HUES64 (cell line): Measurements from ENCODE around the gene DUSP1.

Source experiments
- H3K27ac ChIP-seq: 2 replicates; pipeline ENCODE4 v1.7.0; 2013; ENCODE audit warnings: low read depth, low read length, inconsistent platforms
- H3K27me3 ChIP-seq: 2 replicates; pipeline ENCODE4 v1.6.1; 2013; ENCODE audit warnings: mild to moderate bottlenecking, low read length; ENCODE audit not compliant: insufficient read depth
- H3K36me3 ChIP-seq: 2 replicates; pipeline ENCODE4 v1.6.1; 2013; ENCODE audit warnings: mild to moderate bottlenecking, low read length; ENCODE audit not compliant: insufficient read depth
- H3K4me1 ChIP-seq: 2 replicates; pipeline ENCODE4 v1.6.1; 2013; ENCODE audit warnings: mild to moderate bottlenecking, low read length, moderate library complexity; ENCODE audit not compliant: insufficient read depth
- H3K4me3 ChIP-seq: 2 replicates; pipeline ENCODE4 v1.5.1; 2013; ENCODE audit warnings: mild to moderate bottlenecking, low read length, moderate library complexity
- H3K9ac ChIP-seq: 2 replicates; pipeline ENCODE4 v1.6.1; 2013; ENCODE audit warnings: mild to moderate bottlenecking, low read depth, low read length
- H3K9me3 ChIP-seq: 2 replicates; pipeline ENCODE4 v1.6.1; 2013; ENCODE audit warnings: low read depth, low read length; ENCODE audit not compliant: insufficient read depth
- WGBS: fragments of 150-250, 120-280 bp; methylation state at CpG from one replicate; pipeline ENCODE4 v1.1.7; 2013; ENCODE audit warnings: missing lambda C conversion rate; 5-methylcytosine and 5-hydroxymethylcytosine counted together

The DUSP1 gene

DNA sequence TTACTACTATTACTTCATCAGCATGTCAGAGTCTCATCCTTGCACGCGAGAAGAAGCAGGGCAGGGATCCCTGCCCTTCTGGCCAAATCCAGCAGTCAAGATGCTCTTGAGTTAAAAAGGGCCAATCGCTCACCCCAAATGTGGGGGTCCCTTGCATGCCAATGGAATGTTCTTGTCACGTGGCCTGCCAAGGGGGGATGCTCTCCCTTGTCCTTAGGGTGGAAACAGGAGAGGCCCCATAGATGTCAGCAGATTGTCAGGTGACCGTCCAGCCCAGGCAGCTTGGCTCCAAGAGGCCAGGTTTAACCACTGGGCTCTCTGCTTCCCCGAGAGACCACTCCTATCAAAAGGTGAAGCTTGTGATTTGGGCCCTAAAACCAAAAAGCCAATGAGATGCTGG, 25.3 kb upstream of the DUSP1 start:
- Histone ChIP-seq H3K27ac (no peak overlapping the region), H3K9ac (no peak overlapping the region), H3K9me3 (no peaks in the 10 kb centered on the region), H3K27me3 (no peaks in the 10 kb centered on the region), H3K36me3 (no peaks in the 10 kb centered on the region), H3K4me1 (no peaks in the 10 kb centered on the region), H3K4me3 (no peak overlapping the region)
- 94% methylated on average over 6 of the region's 6 CpGs for WGBS

DNA sequence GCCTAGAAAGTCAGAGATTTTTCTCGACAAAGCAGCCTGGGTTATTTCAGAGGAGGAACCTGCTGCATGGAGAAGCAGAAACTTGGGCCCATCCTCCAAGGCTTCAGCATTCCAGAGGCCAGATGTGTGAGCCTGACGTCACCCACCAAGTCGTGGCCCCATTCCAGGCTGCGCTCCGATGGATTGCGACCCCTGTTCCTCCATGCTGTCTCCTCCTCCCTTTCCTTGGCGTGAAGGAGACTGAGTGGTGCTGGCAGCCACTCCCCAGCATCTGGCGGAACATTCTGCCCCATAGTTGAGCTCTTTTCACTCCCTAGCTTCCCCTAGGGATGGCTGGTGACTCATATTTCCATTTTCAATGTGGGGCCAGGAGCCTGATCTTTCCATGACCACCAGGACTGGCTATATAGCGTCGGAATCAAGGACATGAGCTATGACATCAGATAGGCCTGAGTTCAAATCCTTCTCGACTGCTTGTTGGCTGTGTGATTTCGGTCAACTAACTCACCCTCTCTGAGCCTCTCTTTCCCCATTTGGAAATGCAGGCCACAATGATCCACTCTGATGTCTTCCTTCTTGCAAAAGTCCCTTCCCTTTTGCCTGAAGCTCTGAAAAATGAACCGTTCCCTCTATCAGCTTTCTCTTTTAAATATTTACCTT, 24.5 kb upstream of the DUSP1 start:
- Histone ChIP-seq H3K4me1 (no peaks in the 10 kb centered on the region), H3K27ac (no peak overlapping the region), H3K27me3 (no peaks in the 10 kb centered on the region), H3K36me3 (no peaks in the 10 kb centered on the region), H3K9ac (no peak overlapping the region), H3K9me3 (no peaks in the 10 kb centered on the region), H3K4me3 (no peak overlapping the region)
- WGBS: 79% methylated on average over 13 of the region's 13 CpGs

DNA sequence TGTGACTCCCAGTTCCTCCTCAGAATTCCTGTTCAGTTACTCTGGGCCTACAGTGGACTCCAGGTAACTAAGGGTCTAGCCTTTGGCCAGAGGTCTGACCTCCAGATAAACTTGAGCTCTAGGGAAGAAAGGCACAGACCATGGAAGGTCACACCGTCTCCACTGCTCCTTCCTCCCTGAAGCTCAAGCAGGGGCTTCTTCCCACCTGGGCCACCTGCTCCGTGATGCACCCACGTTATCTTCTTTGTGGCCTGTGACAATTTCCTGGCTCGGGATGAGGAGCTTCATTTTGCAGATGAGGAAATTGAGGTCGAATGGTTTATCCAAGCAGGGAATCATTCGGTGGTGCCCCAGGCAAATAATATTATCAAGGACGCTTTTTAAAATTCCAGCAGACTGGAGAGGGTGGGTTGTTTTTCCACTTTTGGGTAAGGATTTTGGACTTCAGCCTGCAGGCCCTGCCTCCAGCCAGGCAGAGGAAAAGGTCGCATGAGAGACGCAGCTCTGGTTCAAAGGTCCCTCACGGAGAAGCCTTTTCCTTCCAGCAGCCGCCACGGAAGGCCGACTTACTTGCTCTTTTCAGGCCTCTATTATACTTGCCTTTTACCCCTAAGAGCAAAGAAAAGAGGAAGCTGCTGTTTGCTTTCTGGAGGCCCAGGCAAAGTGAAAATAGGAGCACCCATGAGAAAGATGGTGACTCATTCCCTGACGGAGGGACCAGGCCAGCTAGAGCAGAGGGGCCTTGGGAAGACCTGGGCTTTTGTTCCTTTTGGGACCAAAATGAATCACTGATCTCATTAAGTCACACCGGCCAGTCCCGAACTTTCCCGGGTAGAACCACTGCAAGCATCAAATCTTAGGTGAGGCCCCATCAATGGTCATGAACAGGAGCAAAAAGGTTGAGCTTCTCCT, 22.8 kb upstream of the DUSP1 start:
- no peaks in the 10 kb centered on the region for H3K27me3 ChIP-seq
- WGBS: 94% methylated on average over 17 of the region's 17 CpGs
- H3K9ac ChIP-seq: no peak overlapping the region
- H3K36me3 ChIP-seq: no peaks in the 10 kb centered on the region
- no peaks in the 10 kb centered on the region for H3K9me3 ChIP-seq
- peaks cover 9% of the 10 kb centered on the region for H3K4me1 ChIP-seq
- H3K27ac ChIP-seq: no peak overlapping the region
- H3K4me3 ChIP-seq: no peak overlapping the region

DNA sequence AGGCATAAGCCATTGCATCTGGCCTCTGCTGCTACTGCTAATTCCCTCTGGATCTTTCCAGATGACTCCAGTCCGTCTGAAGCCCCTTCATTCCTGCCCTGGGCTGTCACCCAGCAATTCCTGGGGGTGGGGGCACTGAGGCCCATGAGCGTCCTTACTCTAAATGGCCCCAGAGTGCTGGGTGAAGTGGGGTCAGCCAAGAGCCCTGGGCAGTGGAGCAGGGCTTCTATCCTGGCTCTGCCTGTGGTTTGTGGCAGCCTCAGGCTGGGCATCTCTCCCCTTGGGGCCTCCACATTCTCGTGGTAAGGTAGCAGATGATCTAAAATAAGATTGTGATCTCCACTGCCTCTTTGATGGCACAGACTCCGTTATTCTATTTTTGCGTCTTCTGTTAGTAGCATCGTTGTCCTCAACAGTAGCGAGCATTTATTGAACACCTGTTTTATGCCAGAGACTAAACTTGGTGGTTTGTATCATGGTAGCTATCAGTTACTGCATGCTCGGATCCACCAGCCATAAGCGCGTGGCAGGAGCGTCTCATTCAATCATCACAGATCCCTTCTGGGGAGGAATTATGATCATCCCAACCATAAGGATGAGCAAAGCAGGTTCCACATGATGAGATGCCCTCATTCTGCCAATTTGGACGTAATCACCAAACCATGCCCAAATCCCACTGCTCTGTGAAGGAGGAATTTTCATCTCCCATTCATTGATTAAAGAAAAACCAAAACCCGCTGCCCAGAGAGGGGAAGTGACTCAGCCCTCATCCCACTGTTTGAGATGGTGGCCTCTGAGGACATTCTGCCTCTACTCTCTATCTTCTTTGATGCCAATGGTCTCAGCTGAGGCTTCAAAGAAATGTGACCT, 21.9 kb upstream of the DUSP1 start:
- WGBS: 92% methylated on average over 13 of the region's 13 CpGs
- Histone ChIP-seq H3K36me3 (no peaks in the 10 kb centered on the region), H3K9me3 (no peaks in the 10 kb centered on the region), H3K9ac (no peak overlapping the region), H3K4me3 (no peak overlapping the region), H3K4me1 (peaks cover 10% of the 10 kb centered on the region), H3K27me3 (no peaks in the 10 kb centered on the region), H3K27ac (no peak overlapping the region)

DNA sequence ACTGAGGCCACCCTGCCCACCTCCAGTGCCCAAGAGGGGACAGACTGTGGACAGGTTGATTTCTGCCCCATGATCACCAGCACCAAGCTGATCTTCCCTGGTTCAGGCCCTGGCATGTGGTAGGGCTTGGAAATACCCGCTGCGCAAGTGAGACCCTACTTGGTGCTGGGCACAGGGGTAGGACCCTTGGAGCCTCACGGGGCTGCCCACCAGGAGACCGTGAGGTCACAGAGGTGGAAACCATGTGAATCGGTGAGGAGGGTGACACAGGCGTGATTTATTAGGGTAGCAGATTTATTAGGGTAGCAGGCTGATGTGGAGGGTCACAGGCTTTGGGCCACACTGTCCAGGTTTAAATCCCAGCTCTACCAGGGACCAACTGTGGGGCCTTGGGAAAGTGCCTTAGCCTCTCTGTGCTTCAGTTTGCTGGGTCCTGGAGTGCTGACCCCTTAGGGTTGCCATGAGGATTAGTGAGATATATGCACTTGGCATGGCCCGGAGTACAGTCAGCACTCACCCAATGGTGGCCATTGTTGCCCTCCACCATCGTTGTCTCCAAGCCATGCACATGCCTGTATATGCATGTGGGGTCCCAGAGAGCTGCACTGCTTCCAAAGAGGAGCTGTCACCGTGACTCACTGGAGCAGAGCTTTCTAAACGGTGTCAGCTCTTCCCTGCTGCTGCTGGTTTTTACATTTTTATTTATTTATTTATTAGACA, 20.9 kb upstream of the DUSP1 start:
- Histone ChIP-seq H3K4me1 (peaks cover 10% of the 10 kb centered on the region), H3K27ac (no peak overlapping the region), H3K9ac (no peak overlapping the region), H3K9me3 (no peaks in the 10 kb centered on the region), H3K4me3 (no peak overlapping the region), H3K27me3 (no peaks in the 10 kb centered on the region), H3K36me3 (no peaks in the 10 kb centered on the region)
- 94% methylated on average over 10 of the region's 10 CpGs for WGBS

DNA sequence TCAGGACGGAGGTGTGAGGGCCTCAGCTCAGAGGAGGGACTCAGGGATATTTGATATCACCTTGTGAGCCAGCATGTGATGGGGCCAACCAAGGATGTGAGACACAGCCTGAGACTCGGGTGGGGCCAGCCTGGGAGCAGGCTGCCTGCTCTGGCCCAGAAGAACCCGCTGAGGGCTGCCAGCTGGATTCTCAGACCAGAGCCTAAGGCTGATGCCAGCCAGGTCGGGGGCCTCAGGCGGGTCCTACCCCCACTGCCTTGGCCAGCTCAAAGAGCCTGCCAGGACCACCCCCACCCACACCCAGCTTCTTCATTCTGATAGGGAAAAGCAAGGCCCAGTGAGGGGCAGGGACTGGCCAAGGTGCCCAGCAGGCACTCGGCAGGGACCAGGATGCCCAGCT, 20.3 kb upstream of the DUSP1 start:
- peaks cover 10% of the 10 kb centered on the region for H3K4me1 ChIP-seq
- H3K4me3 ChIP-seq: no peak overlapping the region
- no peak overlapping the region for H3K9ac ChIP-seq
- H3K9me3 ChIP-seq: no peaks in the 10 kb centered on the region
- no peaks in the 10 kb centered on the region for H3K27me3 ChIP-seq
- H3K27ac ChIP-seq: no peak overlapping the region
- H3K36me3 ChIP-seq: no peaks in the 10 kb centered on the region
- WGBS: 91% methylated on average over 6 of the region's 6 CpGs

DNA sequence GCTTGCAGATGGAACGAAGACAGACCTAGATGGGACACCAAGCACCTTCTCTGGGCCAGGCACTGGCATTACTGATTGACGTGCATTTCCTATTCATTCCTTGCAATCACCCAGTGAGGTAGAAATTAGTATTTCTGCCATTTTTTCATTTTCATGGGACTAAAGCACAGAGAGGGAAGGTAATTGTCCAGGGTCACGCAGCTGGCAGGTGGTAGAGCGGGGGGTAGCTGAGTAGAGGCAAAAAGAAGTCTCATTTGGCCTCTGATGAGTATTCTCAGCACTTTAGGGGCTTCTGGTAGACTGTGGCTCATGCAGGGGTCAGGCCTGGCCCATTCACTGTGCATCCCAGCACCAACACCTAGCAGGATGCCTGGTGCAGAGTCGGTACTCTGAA, 19.5 kb upstream of the DUSP1 start:
- Histone ChIP-seq H3K4me1 (peaks cover 10% of the 10 kb centered on the region), H3K9ac (no peak overlapping the region), H3K9me3 (no peaks in the 10 kb centered on the region), H3K27me3 (no peaks in the 10 kb centered on the region), H3K27ac (no peak overlapping the region), H3K4me3 (no peak overlapping the region), H3K36me3 (no peaks in the 10 kb centered on the region)
- 89% methylated on average over 5 of the region's 5 CpGs for WGBS

DNA sequence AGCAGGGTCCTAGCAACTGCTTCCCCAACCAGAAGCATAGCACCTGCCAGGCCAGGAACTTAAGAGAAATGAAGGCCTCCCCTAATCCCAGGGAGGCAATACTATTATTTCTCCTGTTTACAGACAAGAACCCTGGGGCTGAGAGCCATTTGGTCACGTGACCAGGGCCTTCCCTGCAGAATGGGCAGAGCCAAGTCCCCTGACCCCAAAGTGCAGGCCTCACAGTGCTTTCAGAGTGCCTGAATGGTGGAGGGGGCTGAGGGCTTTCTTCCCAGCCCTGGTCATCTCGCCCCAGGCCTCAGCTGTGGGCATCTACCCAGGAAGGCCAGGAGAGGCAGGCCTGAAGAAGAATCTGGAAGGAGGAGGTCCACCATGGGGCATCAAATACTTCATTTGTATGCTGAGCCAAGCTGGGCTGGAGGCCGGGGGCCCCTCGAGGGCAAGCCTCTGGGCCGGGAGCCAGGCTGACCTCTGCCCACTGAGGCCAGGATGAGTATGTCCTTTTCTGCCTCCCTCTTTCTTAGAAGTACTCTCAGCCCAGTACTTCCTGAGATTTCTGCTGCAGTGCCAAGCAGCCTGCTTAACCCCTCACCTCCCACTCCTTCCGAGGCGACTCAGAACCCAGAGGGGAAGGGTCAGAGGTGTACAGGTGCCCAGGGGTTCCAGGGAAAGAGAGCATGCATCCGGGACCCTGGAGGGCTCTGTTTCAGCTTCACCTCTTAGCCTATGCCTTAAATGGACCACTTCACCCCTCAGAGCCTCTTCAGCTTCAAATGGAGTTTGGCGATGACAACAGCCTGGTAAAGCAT, 18.9 kb upstream of the DUSP1 start:
- H3K27me3 ChIP-seq: no peaks in the 10 kb centered on the region
- H3K36me3 ChIP-seq: no peaks in the 10 kb centered on the region
- H3K4me3 ChIP-seq: no peak overlapping the region
- WGBS: 88% methylated on average over 9 of the region's 9 CpGs
- H3K9me3 ChIP-seq: no peaks in the 10 kb centered on the region
- no peak overlapping the region for H3K9ac ChIP-seq
- peak overlapping the region; percentile 43; the same call in 1 of the 2 replicates for H3K27ac ChIP-seq
- peaks cover 10% of the 10 kb centered on the region for H3K4me1 ChIP-seq

DNA sequence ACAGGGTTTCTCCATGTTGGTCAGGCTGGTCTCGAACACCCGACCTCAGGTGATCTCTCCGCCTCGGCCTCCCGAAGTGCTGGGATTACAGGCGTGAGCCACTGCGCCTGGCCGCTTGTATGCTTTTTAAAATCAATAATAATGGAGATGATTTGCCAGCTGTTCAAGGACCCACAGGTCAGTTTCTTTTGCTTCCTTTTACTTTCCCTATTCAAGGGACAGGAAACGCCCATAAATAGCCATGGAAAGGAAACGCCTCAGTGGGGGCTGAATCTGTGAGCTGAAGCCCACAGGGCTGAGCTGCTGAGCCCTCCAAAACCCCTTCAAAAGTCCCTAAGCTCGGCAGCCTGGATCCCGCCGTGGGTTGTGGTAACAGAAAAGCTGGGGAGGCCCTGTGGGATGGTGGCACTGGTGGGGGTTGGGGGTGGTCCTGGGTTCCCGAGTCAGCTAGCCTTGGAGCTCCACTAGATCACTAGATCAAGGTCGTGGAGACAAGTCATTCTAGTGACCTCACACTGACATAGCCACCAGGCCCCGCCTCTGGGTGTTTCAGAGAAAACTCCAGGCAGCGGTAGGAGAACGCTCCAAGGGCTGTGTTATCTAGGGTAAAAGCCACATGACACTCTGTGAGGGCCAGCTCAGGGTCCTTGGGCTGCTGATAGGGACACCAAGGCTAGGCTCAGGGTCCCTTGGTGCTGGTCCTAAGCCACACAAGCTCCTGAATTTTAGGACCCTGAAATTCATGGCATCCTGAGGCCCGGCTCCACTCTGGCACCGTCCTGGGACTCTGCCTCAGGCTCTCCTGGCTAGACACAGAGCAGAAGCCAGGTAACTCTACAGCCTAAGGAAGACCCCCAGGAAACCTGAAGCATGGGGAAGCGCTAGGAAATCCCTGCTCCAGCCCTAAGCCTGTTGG, 18.0 kb upstream of the DUSP1 start:
- Histone ChIP-seq H3K36me3 (no peaks in the 10 kb centered on the region), H3K9ac (no peak overlapping the region), H3K9me3 (no peaks in the 10 kb centered on the region), H3K27me3 (no peaks in the 10 kb centered on the region), H3K27ac (peak overlapping the region; percentile 43; the same call in 1 of the 2 replicates), H3K4me3 (no peak overlapping the region), H3K4me1 (peaks cover 10% of the 10 kb centered on the region)
- WGBS: 74% methylated on average over 21 of the region's 21 CpGs
